ENCODE data around the gene P2RX3.
A peak's percentile ranks its signal among the peaks of the same experiment; 100 is the strongest.
"Not testable (repeated sequence)": the region's sequence is repeated elsewhere in the genome, so short reads cannot be mapped to it uniquely, and the experiment has no call there.

Gene P2RX3

GRCh38 chr11:57399972-57400578 lies 61.9 kb downstream of the P2RX3 start:
- no peak for DNase-seq (ENCODE audit: low spot score)

- DNase-seq (ENCODE audit: low spot score), result no peak
Measured at GRCh38 chr11:57402188-57403002, 64.2 kb downstream of the P2RX3 start.

- DNase-seq (ENCODE audit: low spot score), result not testable (repeated sequence)
Measured at GRCh38 chr11:57403003-57403801, 65.0 kb downstream of the P2RX3 start.

- no peak for DNase-seq (ENCODE audit: low spot score)
Measured at GRCh38 chr11:57403802-57404147, 65.6 kb downstream of the P2RX3 start.

GRCh38 chr11:57405271-57405860 lies 67.2 kb downstream of the P2RX3 start:
- peak; percentile 23 for DNase-seq (ENCODE audit: low spot score)

GRCh38 chr11:57406337-57406904 lies 68.3 kb downstream of the P2RX3 start:
- no peak for DNase-seq (ENCODE audit: low spot score)

GRCh38 chr11:57407010-57407920 lies 69.1 kb downstream of the P2RX3 start:
- DNase-seq (ENCODE audit: low spot score), result no peak

GRCh38 chr11:57407941-57408475 lies 69.9 kb downstream of the P2RX3 start:
- no peak for DNase-seq (ENCODE audit: low spot score)

GRCh38 chr11:57408771-57409170 lies 70.6 kb downstream of the P2RX3 start:
- DNase-seq (ENCODE audit: low spot score), result no peak

GRCh38 chr11:57409321-57410100 lies 71.4 kb downstream of the P2RX3 start:
- no peak for DNase-seq (ENCODE audit: low spot score)

GRCh38 chr11:57410287-57410686 lies 72.1 kb downstream of the P2RX3 start:
- no peak for DNase-seq (ENCODE audit: low spot score)

GRCh38 chr11:57413681-57414080 lies 75.5 kb downstream of the P2RX3 start:
- no peak for DNase-seq (ENCODE audit: low spot score)

GRCh38 chr11:57414612-57415212 lies 76.6 kb downstream of the P2RX3 start:
- no peak for DNase-seq (ENCODE audit: low spot score)

- DNase-seq (ENCODE audit: low spot score), result no peak
Measured at GRCh38 chr11:57416436-57416835, 78.3 kb downstream of the P2RX3 start.

- DNase-seq (ENCODE audit: low spot score), result no peak
Measured at GRCh38 chr11:57417056-57417455, 78.9 kb downstream of the P2RX3 start.

GRCh38 chr11:57418131-57418530 lies 80.0 kb downstream of the P2RX3 start:
- DNase-seq (ENCODE audit: low spot score), result no peak

GRCh38 chr11:57419146-57419545 lies 81.0 kb downstream of the P2RX3 start:
- DNase-seq (ENCODE audit: low spot score), result no peak

- DNase-seq (ENCODE audit: low spot score), result no peak
Measured at GRCh38 chr11:57421066-57421465, 82.9 kb downstream of the P2RX3 start.

- no peak for DNase-seq (ENCODE audit: low spot score)
Measured at GRCh38 chr11:57421805-57422204, 83.7 kb downstream of the P2RX3 start.
